Measurements from ENCODE around the gene ADORA2B.
A peak's percentile ranks its signal among the peaks of the same experiment; 100 is the strongest.

Gene ADORA2B

GRCh38 chr17:15998031-15998562 lies 53.2 kb downstream of the ADORA2B start:
- DNase-seq, result no peak

GRCh38 chr17:15999141-15999973 lies 54.4 kb downstream of the ADORA2B start, which contains the start of the genes TTC19 and ZSWIM7:
Gene TTC19 (plus strand): TSS chr17:15999824. CDS start chr17:15999849, 25 bp downstream.
Gene ZSWIM7 (minus strand): TSS chr17:15999704. CDS start chr17:15999594, 110 bp downstream.
- peak; percentile 63 to 73 for DNase-seq

GRCh38 chr17:15999974-16000827 lies 55.3 kb downstream of the ADORA2B start:
- no peak for DNase-seq

- no peak for DNase-seq
Measured at GRCh38 chr17:16001226-16001897, 56.4 kb downstream of the ADORA2B start.

GRCh38 chr17:16002708-16003260 lies 57.9 kb downstream of the ADORA2B start:
- no peak for DNase-seq

- no peak for DNase-seq
Measured at GRCh38 chr17:16003841-16004240, 58.9 kb downstream of the ADORA2B start.

GRCh38 chr17:16005636-16006035 lies 60.7 kb downstream of the ADORA2B start:
- no peak for DNase-seq

- DNase-seq, result no peak
Measured at GRCh38 chr17:16007439-16007838, 62.5 kb downstream of the ADORA2B start.

GRCh38 chr17:16013943-16014407 lies 69.0 kb downstream of the ADORA2B start:
- DNase-seq, result no peak

- no peak for DNase-seq
Measured at GRCh38 chr17:16019347-16019746, 74.4 kb downstream of the ADORA2B start.

- DNase-seq, result no peak
Measured at GRCh38 chr17:16023881-16024280, 79.0 kb downstream of the ADORA2B start.

GRCh38 chr17:16025202-16025601 lies 80.3 kb downstream of the ADORA2B start:
- no peak for DNase-seq
